ACC112 (cell line): ENCODE measurements around the gene GRIP1.

ENCODE experiments used
- H2AFZ ChIP-seq: fragments of 200-600 bp; sonication (generic); one replicate; pipeline ENCODE4 v1.6.0; 2017; ENCODE audit warnings: antibody characterized with exemption, low read length; ENCODE audit not compliant: unreplicated experiment
- H3K27ac ChIP-seq: fragments of 200-600 bp; sonication (generic); 2 replicates; pipeline ENCODE4 v1.5.1; 2014; ENCODE audit warnings: low read depth, mild to moderate bottlenecking, antibody characterized with exemption, low read length, moderate library complexity
- H3K27me3 ChIP-seq: fragments of 200-600 bp; sonication (generic); 2 replicates; pipeline ENCODE4 v1.6.1; 2014; ENCODE audit warnings: mild to moderate bottlenecking, antibody characterized with exemption, low read length, moderate library complexity, mixed read lengths; ENCODE audit not compliant: insufficient read depth
- H3K36me3 ChIP-seq: fragments of 200-600 bp; sonication (generic); 2 replicates; pipeline ENCODE4 v1.6.1; 2016; ENCODE audit warnings: mild to moderate bottlenecking, antibody characterized with exemption, low read length, moderate library complexity, mixed read lengths; ENCODE audit not compliant: insufficient read depth
- H3K4me1 ChIP-seq: fragments of 200-600 bp; sonication (generic); one replicate; pipeline ENCODE4 v1.6.1; 2016; ENCODE audit warnings: low read length, mixed read lengths; ENCODE audit not compliant: insufficient read depth, unreplicated experiment, control insufficient read depth
- H3K4me3 ChIP-seq: fragments of 200-600 bp; sonication (generic); 2 replicates; pipeline ENCODE4 v1.5.1; 2014; ENCODE audit warnings: mild to moderate bottlenecking, low read depth, low read length
- H3K79me2 ChIP-seq: fragments of 200-600 bp; sonication (generic); one replicate; pipeline ENCODE4 v1.6.0; 2016; ENCODE audit warnings: low read length; ENCODE audit not compliant: control insufficient read depth, unreplicated experiment, insufficient read depth

Gene GRIP1

DNA sequence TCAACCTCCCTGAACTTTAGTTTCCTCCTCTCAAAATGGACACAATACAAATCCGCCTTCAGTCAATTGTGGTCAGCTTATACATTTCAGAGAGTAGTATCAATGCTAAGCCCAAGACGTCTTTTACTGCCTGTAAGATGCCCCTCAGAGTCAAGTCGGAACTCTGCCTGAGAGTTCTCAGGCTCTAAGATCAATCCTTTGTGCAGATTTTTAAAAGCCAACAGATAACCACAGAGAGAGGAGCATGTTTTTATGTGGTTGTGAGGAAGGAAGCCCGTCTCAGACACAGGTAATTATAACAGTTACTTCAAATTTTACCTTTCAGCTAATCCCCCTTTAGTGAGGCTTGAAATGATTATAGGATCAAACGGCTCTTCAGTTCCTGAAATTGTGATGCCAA is 285.0 kb downstream of the GRIP1 start:
- H3K36me3 ChIP-seq: no peaks in the 10 kb centered on the region
- H3K79me2 ChIP-seq: no peaks in the 10 kb centered on the region
- no peak overlapping the region for H3K4me3 ChIP-seq
- no peak overlapping the region for H3K27ac ChIP-seq
- peaks cover 19% of the 10 kb centered on the region for H3K27me3 ChIP-seq
- H3K4me1 ChIP-seq: no peaks in the 10 kb centered on the region
- no peak overlapping the region for H2AFZ ChIP-seq

DNA sequence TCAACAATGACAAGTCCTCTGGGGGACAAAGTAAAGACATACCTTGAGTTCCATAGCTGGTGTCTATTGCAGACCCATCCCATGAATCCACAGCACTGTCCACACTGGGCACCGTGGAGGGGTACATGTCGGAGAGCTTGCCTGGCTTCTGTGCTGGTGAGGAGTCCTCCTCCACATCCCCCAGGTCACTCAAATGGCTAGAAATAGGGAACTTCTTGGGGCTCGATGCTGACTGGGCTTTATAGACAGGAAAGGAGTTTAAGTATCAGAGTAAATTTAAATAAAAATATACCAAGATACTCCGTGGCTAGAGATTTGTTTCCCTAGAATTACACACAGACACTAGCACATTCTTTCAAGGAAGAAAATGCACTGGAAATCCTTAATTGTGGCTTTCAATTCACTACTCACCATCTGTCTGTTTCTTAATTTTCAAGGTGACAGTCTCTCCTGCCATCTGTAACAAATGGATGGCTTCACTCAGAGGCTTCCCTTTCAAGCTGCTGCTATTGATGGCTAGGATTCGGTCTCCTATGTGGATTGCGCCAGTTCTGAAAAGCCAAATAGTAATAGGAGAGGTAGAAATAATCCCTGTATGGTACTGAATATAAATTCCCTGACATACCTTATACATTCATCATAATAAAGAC is 286.5 kb downstream of the GRIP1 start:
- Histone ChIP-seq H3K4me3 (no peak overlapping the region), H3K27ac (no peak overlapping the region), H3K79me2 (no peaks in the 10 kb centered on the region)

DNA sequence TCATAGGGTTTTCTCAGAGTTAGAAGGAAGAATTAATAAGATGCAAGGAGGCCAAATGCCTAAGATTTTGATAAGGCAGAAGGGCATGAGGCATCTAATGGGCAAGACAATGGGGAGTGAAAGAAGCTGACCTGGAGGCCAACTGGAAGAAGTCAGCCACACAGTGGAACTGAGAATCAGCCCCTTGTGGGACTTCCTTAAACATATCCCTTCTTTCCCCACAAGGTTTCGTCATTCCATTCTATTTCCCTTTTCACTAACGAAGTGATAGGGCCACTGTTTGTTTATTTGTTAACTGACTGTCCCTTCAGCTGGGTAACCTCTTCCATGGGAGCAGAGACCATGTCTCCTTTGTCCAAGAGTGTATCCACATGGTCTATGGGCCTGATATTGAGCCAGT is 290.4 kb downstream of the GRIP1 start:
- Histone ChIP-seq H3K27ac (no peak overlapping the region), H3K27me3 (peaks cover 38% of the 10 kb centered on the region), H3K4me3 (no peak overlapping the region), H3K36me3 (no peaks in the 10 kb centered on the region), H3K4me1 (no peaks in the 10 kb centered on the region), H2AFZ (no peak overlapping the region), H3K79me2 (no peaks in the 10 kb centered on the region)

More for the DNA sequence above, 286.5 kb downstream of the GRIP1 start:
- no peaks in the 10 kb centered on the region for H3K4me1 ChIP-seq
- peaks cover 25% of the 10 kb centered on the region for H3K27me3 ChIP-seq
- H2AFZ ChIP-seq: no peak overlapping the region
- no peaks in the 10 kb centered on the region for H3K36me3 ChIP-seq

GRCh38 chr12:66387117-66387516 is 291.8 kb downstream of the GRIP1 start:
- Histone ChIP-seq H3K4me1 (no peaks in the 10 kb centered on the region), H3K27ac (no peak overlapping the region), H3K4me3 (no peak overlapping the region), H2AFZ (no peak overlapping the region), H3K79me2 (no peaks in the 10 kb centered on the region), H3K36me3 (no peaks in the 10 kb centered on the region), H3K27me3 (peaks cover 51% of the 10 kb centered on the region)

DNA sequence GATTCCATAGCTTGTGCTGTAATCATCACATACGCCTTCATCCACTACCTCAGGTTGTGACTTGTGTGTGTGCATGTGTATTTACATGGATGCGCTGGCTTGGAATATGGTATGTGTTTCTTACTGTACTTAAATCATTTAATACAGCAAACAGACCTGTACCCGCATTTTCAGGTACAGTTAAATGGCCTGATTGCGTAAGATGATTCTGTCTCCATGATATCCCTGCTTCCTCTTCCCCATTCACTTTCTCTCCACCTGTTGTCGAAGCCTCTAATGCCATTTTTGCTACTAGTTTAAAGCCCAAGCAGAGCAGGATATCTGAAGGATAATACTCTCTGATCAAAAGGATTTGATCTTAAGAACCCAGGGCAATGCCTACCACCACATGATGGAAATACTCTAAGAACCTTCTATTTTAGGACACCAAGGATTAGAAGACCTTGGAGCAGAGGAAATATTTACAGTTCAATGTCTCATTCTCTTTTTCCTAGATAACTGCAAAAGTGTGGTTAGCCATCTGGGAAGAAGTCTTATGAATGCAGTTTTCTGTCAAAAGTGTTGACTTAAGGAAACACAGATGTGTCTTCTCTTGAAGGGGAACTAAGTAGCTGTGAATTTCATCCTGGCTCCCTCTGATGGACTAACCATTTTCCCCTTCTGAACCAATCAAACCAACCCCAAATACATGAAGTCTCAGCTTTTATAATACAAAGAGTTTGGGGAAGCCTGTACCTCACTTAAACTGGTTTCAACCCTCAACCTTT is 297.9 kb downstream of the GRIP1 start:
- no peaks in the 10 kb centered on the region for H3K4me1 ChIP-seq
- no peak overlapping the region for H3K4me3 ChIP-seq
- H3K27me3 ChIP-seq: peaks cover 42% of the 10 kb centered on the region
- no peak overlapping the region for H2AFZ ChIP-seq
- no peaks in the 10 kb centered on the region for H3K79me2 ChIP-seq
- no peak overlapping the region for H3K27ac ChIP-seq
- H3K36me3 ChIP-seq: no peaks in the 10 kb centered on the region

DNA sequence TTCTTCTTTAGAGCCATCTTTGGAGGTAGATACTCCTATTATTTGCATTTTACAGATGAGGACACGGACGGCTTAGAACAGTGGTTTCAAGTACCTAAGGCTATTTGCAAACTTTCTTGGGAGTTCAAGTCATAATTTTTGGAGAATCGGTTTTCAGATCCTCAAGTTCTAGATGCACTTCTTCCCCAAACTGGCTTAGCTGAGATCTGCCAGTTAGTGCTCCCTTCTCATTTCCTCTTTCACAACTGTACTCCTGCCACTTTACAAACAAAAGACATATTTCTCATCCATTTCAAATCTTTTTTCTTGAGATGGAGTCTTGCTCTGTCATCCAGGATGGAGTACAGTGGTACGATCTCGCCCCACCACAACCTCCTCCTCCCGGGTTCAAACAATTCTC is 299.3 kb downstream of the GRIP1 start:
- Histone ChIP-seq H3K79me2 (no peaks in the 10 kb centered on the region), H3K4me1 (no peaks in the 10 kb centered on the region), H3K4me3 (no peak overlapping the region), H3K27me3 (peaks cover 39% of the 10 kb centered on the region), H3K27ac (no peak overlapping the region), H3K36me3 (no peaks in the 10 kb centered on the region), H2AFZ (no peak overlapping the region)

GRCh38 chr12:66375560-66375959 is 303.3 kb downstream of the GRIP1 start:
- H3K27me3 ChIP-seq: peaks cover 14% of the 10 kb centered on the region
- no peaks in the 10 kb centered on the region for H3K79me2 ChIP-seq
- H3K36me3 ChIP-seq: no peaks in the 10 kb centered on the region
- H3K27ac ChIP-seq: no peak overlapping the region
- H3K4me3 ChIP-seq: no peak overlapping the region
- no peak overlapping the region for H2AFZ ChIP-seq
- no peaks in the 10 kb centered on the region for H3K4me1 ChIP-seq

- Histone ChIP-seq H3K27ac (no peak overlapping the region), H3K27me3 (peaks cover 38% of the 10 kb centered on the region), H3K4me1 (no peaks in the 10 kb centered on the region), H3K4me3 (no peak overlapping the region), H2AFZ (no peak overlapping the region), H3K36me3 (no peaks in the 10 kb centered on the region), H3K79me2 (no peaks in the 10 kb centered on the region)
These were observed 306.9 kb downstream of the GRIP1 start for GRCh38 chr12:66371982-66372381.

GRCh38 chr12:66367015-66367667 is 311.7 kb downstream of the GRIP1 start:
- no peaks in the 10 kb centered on the region for H3K79me2 ChIP-seq
- H3K4me3 ChIP-seq: no peak overlapping the region
- no peaks in the 10 kb centered on the region for H3K4me1 ChIP-seq
- H2AFZ ChIP-seq: no peak overlapping the region
- peaks cover 35% of the 10 kb centered on the region for H3K27me3 ChIP-seq
- no peaks in the 10 kb centered on the region for H3K36me3 ChIP-seq
- no peak overlapping the region for H3K27ac ChIP-seq

- H2AFZ ChIP-seq: no peak overlapping the region
- H3K27me3 ChIP-seq: peaks cover 30% of the 10 kb centered on the region
- no peak overlapping the region for H3K4me3 ChIP-seq
- H3K4me1 ChIP-seq: no peaks in the 10 kb centered on the region
- H3K36me3 ChIP-seq: no peaks in the 10 kb centered on the region
- H3K79me2 ChIP-seq: no peaks in the 10 kb centered on the region
- no peak overlapping the region for H3K27ac ChIP-seq
These were observed 313.0 kb downstream of the GRIP1 start for GRCh38 chr12:66365718-66366490.
